IMR-90 (cell line): ENCODE data around the gene RASD2. TPM values are rescaled to one million over a fixed set of nuclear protein-coding genes. Genes with fewer than 3 reads are reported as not detected.

Experiments used
- ATAC-seq: fragments of 200-7000 bp; cut with Tn5 transposase; 2 replicates; pipeline ENCODE4 v1.9.1; 2020; ENCODE audit warnings: low read depth, mild to moderate bottlenecking, moderate library complexity
- BruUV-seq: library from RNA; stranded (reverse); fragments of 400-500 nt; replicated peaks from 2 replicates; lab custom pipeline; 2021; lab: Mats Ljungman, UMichigan
- CTCF ChIA-PET: fragments of 300-600 bp; formaldehyde crosslinking; extraction: SDS; loops from one replicate; lab custom pipeline; 2021; ENCODE audit warnings: antibody characterized with exemption; lab: Yijun Ruan, JAX
- POLR2A ChIA-PET: fragments of 300-600 bp; sonication (Branson Sonifier 250); formaldehyde crosslinking; loops from one replicate; lab custom pipeline; 2022; ENCODE audit warnings: antibody characterized with exemption; ENCODE audit not compliant: unreplicated experiment; lab: Charles Lee
- DNase-seq: peaks from one replicate; pipeline ENCODE4 v3.0.0; 2013
- H2AFZ ChIP-seq: replicated peaks from 2 replicates; pipeline ENCODE3; 2013; ENCODE audit warnings: low read length, mild to moderate bottlenecking; ENCODE audit not compliant: poor library complexity
- H2AK5ac ChIP-seq: 2 replicates; pipeline ENCODE4 v1.6.1; 2013; ENCODE audit warnings: low read depth, low read length, inconsistent platforms
- H2AK9ac ChIP-seq: replicated peaks from 2 replicates; pipeline ENCODE3; 2013; ENCODE audit warnings: mild to moderate bottlenecking, low read depth, low read length, moderate library complexity; ENCODE audit not compliant: poor library complexity
- H2BK120ac ChIP-seq: 2 replicates; pipeline ENCODE4 v1.6.1; 2013; ENCODE audit warnings: low read depth, low read length, inconsistent platforms
- H2BK15ac ChIP-seq: 3 replicates; pipeline ENCODE4 v1.6.1; 2013; ENCODE audit warnings: low read depth, low read length, inconsistent platforms
- H2BK20ac ChIP-seq: 2 replicates; pipeline ENCODE4 v1.6.1; 2013; ENCODE audit warnings: low read depth, mild to moderate bottlenecking, inconsistent platforms, low read length, moderate library complexity
- H2BK5ac ChIP-seq: 2 replicates; pipeline ENCODE4 v1.6.1; 2013; ENCODE audit warnings: mild to moderate bottlenecking, low read depth, low read length, inconsistent platforms; ENCODE audit not compliant: poor library complexity, severe bottlenecking
- H3K14ac ChIP-seq: replicated peaks from 2 replicates; pipeline ENCODE4 v1.6.1; 2013; ENCODE audit warnings: low read depth, low read length, inconsistent platforms
- H3K18ac ChIP-seq: 2 replicates; pipeline ENCODE4 v1.6.1; 2013; ENCODE audit warnings: low read depth, low read length, control low read depth
- H3K23ac ChIP-seq: 2 replicates; pipeline ENCODE4 v1.6.1; 2013; ENCODE audit warnings: low read depth, low read length, inconsistent platforms
- H3K27ac ChIP-seq: 2 replicates; pipeline ENCODE4 v1.5.1; 2013; ENCODE audit warnings: mild to moderate bottlenecking, control low read depth, low read length; ENCODE audit not compliant: insufficient read depth
- H3K27me3 ChIP-seq: 2 replicates; pipeline ENCODE4 v1.6.1; 2013; ENCODE audit warnings: low read length; ENCODE audit not compliant: control insufficient read depth, insufficient read depth
- H3K36me3 ChIP-seq: 2 replicates; pipeline ENCODE4 v1.6.1; 2013; ENCODE audit warnings: low read length, mixed read lengths; ENCODE audit not compliant: control insufficient read depth, insufficient read depth
- H3K4ac ChIP-seq: 2 replicates; pipeline ENCODE4 v1.6.1; 2013; ENCODE audit warnings: low read depth, low read length, inconsistent platforms
- H3K4me1 ChIP-seq: 2 replicates; pipeline ENCODE4 v1.6.1; 2013; ENCODE audit warnings: low read length, mixed read lengths; ENCODE audit not compliant: control insufficient read depth, insufficient read depth
- H3K4me2 ChIP-seq: 2 replicates; pipeline ENCODE4 v1.6.1; 2013; ENCODE audit warnings: low read depth, mild to moderate bottlenecking, control low read depth, low read length, moderate library complexity
- H3K4me3 ChIP-seq: 2 replicates; pipeline ENCODE4 v1.5.1; 2013; ENCODE audit warnings: low read depth, mild to moderate bottlenecking, control low read depth, low read length, moderate library complexity; ENCODE audit not compliant: insufficient read depth
- H3K56ac ChIP-seq: 2 replicates; pipeline ENCODE4 v1.6.1; 2013; ENCODE audit warnings: low read length, inconsistent platforms; ENCODE audit not compliant: insufficient read depth; ENCODE audit errors: extremely low read depth
- H3K79me1 ChIP-seq, 2 experiments: 2 replicates each; pipeline ENCODE4 v1.6.1; 2013; ENCODE audit warnings: low read length in 2 of 2, inconsistent platforms in 1 of 2, low read depth in 1 of 2
- H3K9ac ChIP-seq: 2 replicates; pipeline ENCODE4 v1.6.1; 2013; ENCODE audit warnings: low read depth, low read length, control low read depth
- H3K9me1 ChIP-seq: 2 replicates; pipeline ENCODE4 v1.6.1; 2013; ENCODE audit warnings: low read length, inconsistent platforms; ENCODE audit not compliant: insufficient read depth
- H3K9me3 ChIP-seq: 2 replicates; pipeline ENCODE4 v1.6.1; 2013; ENCODE audit warnings: low read length; ENCODE audit not compliant: control insufficient read depth, insufficient read depth
- H4K20me1 ChIP-seq: 2 replicates; pipeline ENCODE4 v1.6.1; 2013; ENCODE audit warnings: low read length, inconsistent platforms; ENCODE audit not compliant: insufficient read depth
- H4K5ac ChIP-seq: 2 replicates; pipeline ENCODE4 v1.6.1; 2013; ENCODE audit warnings: mild to moderate bottlenecking, low read depth, low read length, control low read depth
- H4K8ac ChIP-seq, 2 experiments: 2 replicates each; pipeline ENCODE4 v1.6.1; 2013; ENCODE audit warnings: low read depth in 2 of 2, low read length in 2 of 2, control low read depth in 1 of 2, inconsistent platforms in 1 of 2
- H4K91ac ChIP-seq: 2 replicates; pipeline ENCODE4 v1.6.1; 2013; ENCODE audit warnings: low read depth, low read length, inconsistent platforms; ENCODE audit not compliant: insufficient read depth
- ELK1 ChIP-seq: fragments of 150-350 bp; IDR thresholded peaks from 2 replicates; pipeline ENCODE4 v1.6.1; 2016; ENCODE audit warnings: low read depth, mild to moderate bottlenecking, low read length, moderate library complexity, borderline replicate concordance
- WGBS, 2 experiments: methylation state at CpG; one replicate each; pipeline versions ENCODE4 v1.1.5 to v1.1.7; 2013; ENCODE audit warnings: missing lambda C conversion rate in 2 of 2; ENCODE audit not compliant: insufficient read length in 1 of 2; ENCODE audit errors: extremely low coverage in 2 of 2; 5-methylcytosine and 5-hydroxymethylcytosine counted together
- dilution Hi-C: fragments of 300-500 bp; cut with HindIII; formaldehyde crosslinking; loops from one replicate; pipeline ENCODE4 v1.14.3; 2018; ENCODE audit warnings: low sequenced_read_pairs; ENCODE audit not compliant: unreplicated experiment
- in situ Hi-C: fragments of 300-500 bp; cut with MboI; formaldehyde crosslinking; loops from 3 replicates; pipeline ENCODE4 v1.14.3; 2019; ENCODE audit warnings: low sequenced_read_pairs, inconsistent platforms, mixed read lengths
- intact Hi-C: fragments of 100-400 bp; cut with micrococcal nuclease; formaldehyde crosslinking; loops from 2 replicates; pipeline ENCODE4 v1.10.0; 2022
- polyA plus RNA-seq, 3 experiments: library from polyadenylated mRNA; depleted of rRNA; stranded (reverse); fragments of >200 nt; gene quantifications; 2 replicates each; pipeline ENCODE4 v1.2.3, GENCODE V29; 2012; ENCODE audit warnings: low replicate concordance in 1 of 3
- total RNA-seq: library from RNA; depleted of rRNA; stranded (reverse); fragments of >200 nt; gene quantifications from 2 replicates; pipeline ENCODE4 v1.2.3, GENCODE V29; 2012
- TF ChIP-seq, protein P1 (sequence below): conservative IDR thresholded peaks from 2 replicates; pipeline ENCODE4 v1.5.1; 2012; ENCODE audit warnings: mild to moderate bottlenecking, low read depth, low read length, improper control_type of control experiment

RASD2 gene
- total and polyA plus RNA-seq, 2 of the 4 experiments (the other 2 are of a cell fraction): under 0.01 to 0.32 TPM

DNA sequence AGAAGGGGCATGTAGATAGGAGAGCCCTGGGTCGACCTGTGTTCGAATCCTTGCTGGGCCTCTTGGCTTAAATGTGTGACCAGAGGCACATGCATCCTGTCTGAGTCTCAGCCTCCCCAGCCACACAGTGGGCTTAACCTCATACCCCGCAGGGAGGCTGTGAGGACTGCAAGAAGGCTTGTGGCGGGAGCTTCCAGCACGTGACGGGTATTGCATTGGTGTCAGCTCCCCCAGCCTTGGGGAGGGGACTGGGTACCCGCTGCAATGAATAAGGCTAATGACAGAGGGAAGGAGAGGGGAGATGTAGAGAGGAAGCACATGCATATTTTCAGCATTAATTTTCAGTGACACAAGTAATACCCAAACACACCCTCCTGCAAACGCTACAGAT is 8.1 kb downstream of the RASD2 start:
- Histone ChIP-seq H2BK15ac (no peak overlapping the region), H3K9ac (no peak overlapping the region), H3K14ac (no peak overlapping the region), H3K27me3 (no peaks in the 10 kb centered on the region), H3K4me1 (no peaks in the 10 kb centered on the region), H4K20me1 (no peaks in the 10 kb centered on the region), H4K5ac (no peak overlapping the region), H3K4me3 (no peak overlapping the region), H2AFZ (no peak overlapping the region), H3K9me3 (no peaks in the 10 kb centered on the region), H4K91ac (no peak overlapping the region), H2AK9ac (no peak overlapping the region), H2BK5ac (no peak overlapping the region), H2AK5ac (no peak overlapping the region), H3K4ac (no peak overlapping the region), H2BK120ac (no peak overlapping the region), H3K23ac (no peak overlapping the region), H3K36me3 (peaks cover 1% of the 10 kb centered on the region; the same call in 1 of the 2 replicates), H2BK20ac (no peak overlapping the region), H3K18ac (no peak overlapping the region), H3K79me1 (no peaks in the 10 kb centered on the region), H4K8ac (no peak overlapping the region), H3K56ac (no peak overlapping the region), H3K27ac (no peak overlapping the region), H3K4me2 (no peak overlapping the region), H3K9me1 (0 out of 2 replicates have a peak, but pooled peaks cover 5% of the 10 kb centered on the region)
- dilution Hi-C loops: no loop called here
- ATAC-seq: peak; percentile 10; the same call in 1 of the 2 replicates
- CTCF ChIA-PET: no interaction called here
- POLR2A ChIA-PET: interaction anchor here (0.6 kb wide), 1 partner anchor 105 kb away, joined by 3 read pairs; no protein-coding TSS in a partner anchor
- no peak for DNase-seq
- 100% methylated on average over 1 of the region's 8 CpGs; no CpG with 5 or more reads in 1 of the 2 experiments for WGBS, 2 experiments
- intact Hi-C loops: no loop called here
- no TSS peak for BruUV-seq
- TF ChIP-seq, protein P1, sequence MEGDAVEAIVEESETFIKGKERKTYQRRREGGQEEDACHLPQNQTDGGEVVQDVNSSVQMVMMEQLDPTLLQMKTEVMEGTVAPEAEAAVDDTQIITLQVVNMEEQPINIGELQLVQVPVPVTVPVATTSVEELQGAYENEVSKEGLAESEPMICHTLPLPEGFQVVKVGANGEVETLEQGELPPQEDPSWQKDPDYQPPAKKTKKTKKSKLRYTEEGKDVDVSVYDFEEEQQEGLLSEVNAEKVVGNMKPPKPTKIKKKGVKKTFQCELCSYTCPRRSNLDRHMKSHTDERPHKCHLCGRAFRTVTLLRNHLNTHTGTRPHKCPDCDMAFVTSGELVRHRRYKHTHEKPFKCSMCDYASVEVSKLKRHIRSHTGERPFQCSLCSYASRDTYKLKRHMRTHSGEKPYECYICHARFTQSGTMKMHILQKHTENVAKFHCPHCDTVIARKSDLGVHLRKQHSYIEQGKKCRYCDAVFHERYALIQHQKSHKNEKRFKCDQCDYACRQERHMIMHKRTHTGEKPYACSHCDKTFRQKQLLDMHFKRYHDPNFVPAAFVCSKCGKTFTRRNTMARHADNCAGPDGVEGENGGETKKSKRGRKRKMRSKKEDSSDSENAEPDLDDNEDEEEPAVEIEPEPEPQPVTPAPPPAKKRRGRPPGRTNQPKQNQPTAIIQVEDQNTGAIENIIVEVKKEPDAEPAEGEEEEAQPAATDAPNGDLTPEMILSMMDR: 0 out of 2 replicates have a peak, but pooled peaks have one; percentile 0
- no peak for TF ChIP-seq ELK1
- in situ Hi-C loops: no loop called here
